Heart right ventricle (tissue), 16 donors: Measurements from ENCODE around the gene CARMIL3. TPM values are rescaled to one million over a fixed set of nuclear protein-coding genes. Genes with fewer than 3 reads are reported as not detected.
A peak's percentile ranks its signal among the peaks of the same experiment; 100 is the strongest.
"Not testable (repeated sequence)": the region's sequence is repeated elsewhere in the genome, so short reads cannot be mapped to it uniquely, and the experiment has no call there.

Experiments
- ATAC-seq, 8 donors: fragments of 200-7000 bp; cut with Tn5 transposase; one replicate each; pipeline ENCODE4 v1.9.1; 2020; ENCODE audit warnings: mild to moderate bottlenecking in 8 of 8, moderate library complexity in 8 of 8, moderate number of reproducible peaks in 1 of 8
- DNase-seq, 2 donors: peaks; one replicate each; pipeline ENCODE4 v3.0.0-alpha.2; 2020
- H3K27ac ChIP-seq, 10 donors: fragments of 200-600 bp; sonication (generic) in 2 of 10; one replicate each; pipeline versions ENCODE4 v1.5.0 to v1.8.0; 2020 to 2022; ENCODE audit warnings: mild to moderate bottlenecking in 3 of 10
- H3K27me3 ChIP-seq, 7 donors: fragments of 200-600 bp; one replicate each; pipeline ENCODE4 v1.8.0; 2021 to 2022; ENCODE audit warnings: mild to moderate bottlenecking in 2 of 7
- H3K36me3 ChIP-seq, 9 donors: fragments of 200-600 bp; sonication (generic) in 1 of 9; one replicate each; pipeline versions ENCODE4 v1.5.0 to v1.8.0; 2020 to 2022; ENCODE audit warnings: mild to moderate bottlenecking in 2 of 9
- H3K4me1 ChIP-seq, 9 donors: fragments of 200-600 bp; sonication (generic) in 1 of 9; one replicate each; pipeline versions ENCODE4 v1.5.0 to v1.8.0; 2020 to 2022; ENCODE audit warnings: mild to moderate bottlenecking in 4 of 9
- H3K4me3 ChIP-seq, 10 donors: fragments of 200-600 bp; sonication (generic) in 2 of 10; one replicate each; pipeline versions ENCODE4 v1.5.0 to v1.8.0; 2020 to 2022; ENCODE audit warnings: mild to moderate bottlenecking in 7 of 10, moderate library complexity in 2 of 10
- H3K9me3 ChIP-seq, 11 donors: fragments of 200-600 bp in 10 of 11; sonication (generic) in 2 of 11; one replicate each; pipeline versions ENCODE4 v1.5.0 to v1.8.0; 2013 to 2022; ENCODE audit warnings: mild to moderate bottlenecking in 2 of 11, control low read depth in 1 of 11, moderate library complexity in 1 of 11
- CTCF ChIP-seq, 9 donors: fragments of 200-600 bp; sonication (generic) in 2 of 9; IDR thresholded peaks; one replicate each; pipeline versions ENCODE4 v1.5.0 to v1.8.0; 2021 to 2022; ENCODE audit warnings: antibody characterized with exemption in 9 of 9, mild to moderate bottlenecking in 5 of 9, moderate library complexity in 1 of 9
- WGBS, 2 donors: extraction: QIAGEN DNeasy Blood & Tissue Kit; methylation state at CpG; one replicate each; pipeline ENCODE4 v1.1.7; 2013; ENCODE audit warnings: inconsistent platforms in 1 of 2; 5-methylcytosine and 5-hydroxymethylcytosine counted together
- intact Hi-C, 10 donors: fragments of 100-400 bp; cut with DNase I; formaldehyde crosslinking; loops; one replicate each; pipeline versions ENCODE4 v1.11.1 to v1.14.2; 2022
- polyA plus RNA-seq, 2 donors: library from polyadenylated mRNA; stranded (reverse); fragments of 200-250 nt; gene quantifications; one replicate each; pipeline ENCODE4 v1.2.3, GENCODE V29; 2013
- total RNA-seq, 10 donors: library from RNA; stranded (reverse); fragmentation: NEBNext Ultra II Directional in 3 of 10; extraction: Animal tissue kit (Norgen Biotek cat#: 25700) in 3 of 10; gene quantifications; one replicate each; pipeline versions ENCODE4 v1.2.1 to v1.2.4, GENCODE V29; 2021 to 2023
- donor health status: Arrhythmogenic right ventricular cardiomyopathy.
- donor health status: ischemic (EF 13 %, LVEDD 7.1; RV severe dilation, severe dysfunction).
- donor health status: healthy with polysubstance abuse.
- donor health status: DM: no; HTN: yes; CAD: no.
- donor health status: DM: no; HTN: no; CAD: no.
- donor health status: ischemic (EF 25% LVEDD 6.9; RV normal size, moderate dysfunction).
- donor health status: ischemic (EF 25% LVEDD 5.7; RV mildly dilated, moderate dysfunction).
- donor health status: healthy.
- donor health status: DM: yes; HTN: yes; CAD: no.
- donor health status: Ischemic cardiomyopathy.
- donor health status: ischemic (EF 35%, LVEDD 5.7; RV mildly dilated, moderate dysfunction).
- donor health status: nonischemic (EF 11% LVEDD 7.7; RV severe dilation, severe dysfunction).
- donor health status: DM: yes; HTN: yes; CAD: no.
- donor health status: PGD.
- donor health status: ischemic (EF 29% LVEDD 5.4; RV normal size, mild dysfunction).
- donor health status: nonischemic (EF 23%, LVEDD 6.1; RV moderate dilation, normal function).

The CARMIL3 gene
- total and polyA plus RNA-seq, 12 donors: 0.06 to 0.44 (median 0.12) TPM; not detected in 3

- no peak overlapping the region for H3K4me3 ChIP-seq
- H3K36me3 ChIP-seq: no peaks in the 10 kb centered on the region
- ATAC-seq (no peak), DNase-seq (no peak)
- 71 to 75% methylated on average over 14 of the region's 14 CpGs for WGBS, 2 donors
- TF ChIP-seq CTCF (IDR thresholded peaks at IDR 0.05): no peak
- no peak overlapping the region for H3K27ac ChIP-seq
- intact Hi-C loops: loop anchor here in 3 of 10 donors (5.0 kb wide), 2 partner anchors 50 to 65 kb away; partner anchors contain the start of gene DHRS4L2 (in 2 of the 3)
- H3K9me3 ChIP-seq: peaks cover 0 to 5% (median 0%) of the 10 kb centered on the region in 11 donors
- H3K4me1 ChIP-seq: peaks cover 0 to 24% (median 4%) of the 10 kb centered on the region in 9 donors
- no peaks in the 10 kb centered on the region for H3K27me3 ChIP-seq
Measured at GRCh38 chr14:24037658-24038037, 14.2 kb upstream of the CARMIL3 start.

GRCh38 chr14:24038686-24039085 lies 13.1 kb upstream of the CARMIL3 start:
- H3K36me3 ChIP-seq: no peaks in the 10 kb centered on the region
- WGBS, 2 donors: 87 to 91% methylated on average over 2 of the region's 2 CpGs
- DNase-seq (no peak), ATAC-seq (no peak)
- no peak for TF ChIP-seq CTCF (IDR thresholded peaks at IDR 0.05)
- H3K4me1 ChIP-seq: peaks cover 0 to 14% (median 4%) of the 10 kb centered on the region in 9 donors
- no peak overlapping the region for H3K27ac ChIP-seq
- H3K9me3 ChIP-seq: no peaks in the 10 kb centered on the region
- H3K27me3 ChIP-seq: no peaks in the 10 kb centered on the region
- H3K4me3 ChIP-seq: no peak overlapping the region
- intact Hi-C loops: loop anchor here in 3 of 10 donors (5.0 kb wide), 2 partner anchors 51 to 66 kb away; partner anchors contain the start of gene DHRS4L2 (in 2 of the 3)

GRCh38 chr14:24040692-24041091 lies 11.1 kb upstream of the CARMIL3 start:
- Histone ChIP-seq H3K27me3 (no peaks in the 10 kb centered on the region), H3K36me3 (no peaks in the 10 kb centered on the region), H3K9me3 (no peaks in the 10 kb centered on the region), H3K4me3 (no peak overlapping the region), H3K4me1 (peaks cover 0 to 14% (median 4%) of the 10 kb centered on the region in 9 donors), H3K27ac (no peak overlapping the region)
- 41 to 53% methylated on average over 2 of the region's 2 CpGs for WGBS, 2 donors
- no peak for TF ChIP-seq CTCF (IDR thresholded peaks at IDR 0.05)
- no peak for ATAC-seq
- intact Hi-C loops: no loop called here
- no peak for DNase-seq

- Histone ChIP-seq H3K4me1 (peaks cover 0 to 1% (median 0%) of the 10 kb centered on the region in 9 donors), H3K36me3 (no peaks in the 10 kb centered on the region), H3K4me3 (no peak overlapping the region), H3K9me3 (no peaks in the 10 kb centered on the region), H3K27me3 (no peaks in the 10 kb centered on the region), H3K27ac (no peak overlapping the region)
- 45 to 46% methylated on average over 5 of the region's 5 CpGs for WGBS, 2 donors
- intact Hi-C loops: no loop called here
- TF ChIP-seq CTCF (IDR thresholded peaks at IDR 0.05): no peak
- DNase-seq (no peak), ATAC-seq (peak in 1 of 8 donors; percentile 47)
Measured at GRCh38 chr14:24042746-24043145, 9.1 kb upstream of the CARMIL3 start.

GRCh38 chr14:24049002-24049401 lies 2.8 kb upstream of the CARMIL3 start:
- H3K27ac ChIP-seq, H3K9me3 ChIP-seq, intact Hi-C loops, ATAC-seq, DNase-seq, H3K36me3 ChIP-seq, H3K4me3 ChIP-seq: not testable (repeated sequence)
- 72 to 81% methylated on average over 2 of the region's 2 CpGs for WGBS, 2 donors
- H3K4me1 ChIP-seq: peaks cover 5 to 18% (median 13%) of the 10 kb centered on the region in 9 donors
- H3K27me3 ChIP-seq: peaks cover 0 to 20% (median 0%) of the 10 kb centered on the region in 7 donors

GRCh38 chr14:24050753-24051152 lies 1.1 kb upstream of the CARMIL3 start:
- H3K27me3 ChIP-seq: peaks cover 0 to 20% (median 0%) of the 10 kb centered on the region in 7 donors
- DNase-seq, H3K36me3 ChIP-seq, H3K4me3 ChIP-seq, ATAC-seq, H3K9me3 ChIP-seq, intact Hi-C loops, H3K27ac ChIP-seq: not testable (repeated sequence)
- WGBS, 2 donors: 76 to 77% methylated on average over 8 of the region's 8 CpGs
- H3K4me1 ChIP-seq: peaks cover 5 to 18% (median 13%) of the 10 kb centered on the region in 9 donors
